Measurements from ENCODE around the gene RALGAPA1. TPM values are rescaled to one million over a fixed set of nuclear protein-coding genes. Genes with fewer than 3 reads are reported as not detected.

RALGAPA1 gene
- total and polyA plus RNA-seq, 2 of the 13 experiments (the other 11 are each of a cell fraction or from before 2014, with no cell fraction given): 65.0 to 89.2 TPM

- no peak for TF ChIP-seq PRDM15 (CRISPR knock-in tag; IDR thresholded peaks at IDR 0.05)
- no peak for TF ChIP-seq ZNF326 (CRISPR knock-in tag; IDR thresholded peaks at IDR 0.05; ENCODE audit: borderline replicate concordance)
- TF ChIP-seq ZNF543 (CRISPR knock-in tag; IDR thresholded peaks at IDR 0.05): no peak
- TF ChIP-seq TSC22D2 (CRISPR knock-in tag; IDR thresholded peaks at IDR 0.05; ENCODE audit: borderline replicate concordance): 0 out of 2 replicates have a peak, but pooled peaks have one; percentile 48
- no peak for TF ChIP-seq SMC3 (IDR thresholded peaks at IDR 0.05; ENCODE audit: low read length)
- no peak for TF ChIP-seq TBX3 (IDR thresholded peaks at IDR 0.05; ENCODE audit: borderline replicate concordance)
- peak; percentile 20; the same call in 1 of the 2 replicates for TF ChIP-seq ZFX (CRISPR knock-in tag; IDR thresholded peaks at IDR 0.05; ENCODE audit: low read depth)
- TF ChIP-seq HMG20A (CRISPR knock-in tag; IDR thresholded peaks at IDR 0.05; ENCODE audit: borderline replicate concordance): 0 out of 2 replicates have a peak, but pooled peaks have one; percentile 13
- TF ChIP-seq ZNF747 (CRISPR knock-in tag; IDR thresholded peaks at IDR 0.05; ENCODE audit: borderline replicate concordance): no peak
- TF ChIP-seq UBTF (CRISPR knock-in tag; IDR thresholded peaks at IDR 0.05): no peak
- TF ChIP-seq ZBTB25 (CRISPR knock-in tag; IDR thresholded peaks at IDR 0.05): no peak
- no peak for TF ChIP-seq NRL (CRISPR knock-in tag; IDR thresholded peaks at IDR 0.05; ENCODE audit: borderline replicate concordance)
- TF ChIP-seq STAT6 (CRISPR knock-in tag; IDR thresholded peaks at IDR 0.05; ENCODE audit: borderline replicate concordance): no peak
- TF ChIP-seq TOE1 (CRISPR knock-in tag; IDR thresholded peaks at IDR 0.05): no peak
- no peak for TF ChIP-seq ZNF282 (IDR thresholded peaks at IDR 0.05; ENCODE audit: partially characterized antibody)
- TF ChIP-seq ZNF737 (CRISPR knock-in tag; IDR thresholded peaks at IDR 0.05; ENCODE audit: borderline replicate concordance): no peak
- TF ChIP-seq NAIF1 (CRISPR knock-in tag; IDR thresholded peaks at IDR 0.05; ENCODE audit: borderline replicate concordance): 0 out of 2 replicates have a peak, but pooled peaks have one; percentile 35
- no peak for TF ChIP-seq ZSCAN12 (CRISPR knock-in tag; IDR thresholded peaks at IDR 0.05)
- TF ChIP-seq, protein P1, sequence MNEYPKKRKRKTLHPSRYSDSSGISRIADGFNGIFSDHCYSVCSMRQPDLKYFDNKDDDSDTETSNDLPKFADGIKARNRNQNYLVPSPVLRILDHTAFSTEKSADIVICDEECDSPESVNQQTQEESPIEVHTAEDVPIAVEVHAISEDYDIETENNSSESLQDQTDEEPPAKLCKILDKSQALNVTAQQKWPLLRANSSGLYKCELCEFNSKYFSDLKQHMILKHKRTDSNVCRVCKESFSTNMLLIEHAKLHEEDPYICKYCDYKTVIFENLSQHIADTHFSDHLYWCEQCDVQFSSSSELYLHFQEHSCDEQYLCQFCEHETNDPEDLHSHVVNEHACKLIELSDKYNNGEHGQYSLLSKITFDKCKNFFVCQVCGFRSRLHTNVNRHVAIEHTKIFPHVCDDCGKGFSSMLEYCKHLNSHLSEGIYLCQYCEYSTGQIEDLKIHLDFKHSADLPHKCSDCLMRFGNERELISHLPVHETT (CRISPR knock-in tag; conservative IDR thresholded peaks at IDR 0.05): no peak
Measured at GRCh38 chr14:35492569-35493014, 316.5 kb downstream of the RALGAPA1 start (continued).
